Glomerular visceral epithelial cell (primary cell): ENCODE measurements around the gene MEGF11.
"Not testable (repeated sequence)": the region's sequence is repeated elsewhere in the genome, so short reads cannot be mapped to it uniquely, and the experiment has no call there.

Source experiments
- DNase-seq: peaks from one replicate; pipeline ENCODE4 v3.0.0-alpha.2; 2016; ENCODE audit errors: extremely low spot score

Gene MEGF11

DNA sequence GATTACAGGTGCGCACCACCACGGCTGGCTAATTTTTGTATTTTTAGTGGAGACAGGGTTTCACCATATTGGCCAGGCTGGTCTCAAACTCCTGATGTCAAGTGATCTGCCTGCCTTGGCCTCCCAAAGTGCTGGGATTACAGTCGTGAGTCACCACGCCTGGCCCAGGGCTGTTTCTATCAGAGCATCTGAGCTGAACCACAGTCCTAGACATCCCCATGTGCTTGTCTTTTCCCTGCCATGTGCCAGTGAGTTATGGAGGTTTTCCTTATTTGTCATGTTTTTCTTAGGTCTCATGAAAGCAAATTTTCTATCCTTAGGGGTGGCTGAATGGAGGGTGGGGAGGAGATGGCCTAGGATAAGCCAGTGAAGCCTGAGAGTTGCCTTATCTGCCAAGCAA is 250.4 kb downstream of the MEGF11 start:
- not testable (repeated sequence) for DNase-seq

DNA sequence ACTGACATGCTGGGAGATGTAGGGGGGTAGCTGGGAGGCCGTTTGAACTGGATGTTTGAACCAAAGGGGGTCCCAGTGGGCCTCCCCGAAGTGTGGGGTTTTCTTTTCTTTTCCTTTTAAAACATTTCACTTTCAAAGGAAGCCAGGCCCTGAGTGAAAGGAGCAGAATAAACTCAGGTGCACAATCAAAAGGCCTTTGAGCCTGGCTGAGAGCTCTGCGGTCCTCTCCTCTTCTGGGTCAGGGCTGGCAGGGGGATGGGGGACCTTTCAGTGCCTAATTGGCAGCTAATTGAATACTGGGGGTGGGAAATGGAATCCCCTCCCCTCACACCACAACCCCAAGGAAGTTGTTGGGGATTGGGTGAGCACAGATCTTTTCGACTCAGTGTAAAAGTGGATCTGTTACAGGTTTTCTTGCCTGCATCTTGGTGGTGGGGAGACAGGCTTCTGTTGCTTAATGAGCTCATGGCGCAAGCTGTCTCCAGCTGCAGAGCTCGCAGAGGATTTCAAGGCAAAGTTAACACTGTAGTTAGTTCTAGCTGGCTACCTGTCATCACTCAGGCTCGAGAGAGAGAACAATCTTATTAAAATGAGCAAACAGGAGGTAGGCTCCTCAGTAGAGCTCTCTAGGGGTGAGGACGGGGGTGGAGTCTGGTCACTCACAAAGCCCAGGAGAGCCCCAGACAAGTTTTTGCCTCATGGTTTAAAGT is 251.7 kb downstream of the MEGF11 start:
- no peak for DNase-seq

DNA sequence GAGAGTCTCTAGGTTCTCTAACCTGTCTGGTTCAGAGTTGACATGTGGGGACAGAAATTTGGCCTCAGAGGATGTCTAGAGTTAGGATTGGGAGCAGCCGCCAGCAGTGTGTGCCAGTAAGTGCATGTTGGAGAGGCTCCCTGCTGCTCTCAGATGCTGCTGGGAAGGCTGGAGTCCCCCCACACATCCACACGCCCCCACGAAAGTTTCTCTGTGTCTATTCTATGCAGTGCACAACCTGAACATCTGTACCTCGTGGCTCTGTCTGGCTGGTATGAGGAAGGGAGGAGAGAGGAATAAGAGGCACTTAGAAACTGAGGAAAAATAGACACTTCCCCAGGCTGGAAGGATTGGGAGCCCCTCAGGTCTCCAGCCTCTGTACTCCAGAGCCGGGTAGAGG is 252.5 kb downstream of the MEGF11 start:
- DNase-seq, result no peak

DNA sequence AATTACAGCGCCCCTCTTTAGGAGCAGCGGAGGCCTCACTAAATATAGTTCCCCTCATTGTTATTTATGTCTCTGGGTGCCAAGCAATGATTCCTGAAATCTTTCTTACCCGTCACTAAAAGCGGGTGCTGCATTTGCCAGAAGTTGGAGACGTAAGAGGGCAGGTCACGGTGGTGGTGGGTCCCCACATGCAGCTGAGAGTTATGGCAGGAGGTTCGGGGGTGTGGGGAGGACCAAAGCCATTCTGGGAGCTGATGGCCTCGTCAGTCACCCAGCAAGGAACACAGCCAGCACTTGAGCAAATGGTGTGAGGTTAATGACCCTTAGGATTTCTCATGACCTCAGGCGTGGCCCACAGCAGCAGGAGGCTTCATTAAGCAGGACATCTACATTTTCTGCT is 255.1 kb downstream of the MEGF11 start:
- no peak for DNase-seq

DNA sequence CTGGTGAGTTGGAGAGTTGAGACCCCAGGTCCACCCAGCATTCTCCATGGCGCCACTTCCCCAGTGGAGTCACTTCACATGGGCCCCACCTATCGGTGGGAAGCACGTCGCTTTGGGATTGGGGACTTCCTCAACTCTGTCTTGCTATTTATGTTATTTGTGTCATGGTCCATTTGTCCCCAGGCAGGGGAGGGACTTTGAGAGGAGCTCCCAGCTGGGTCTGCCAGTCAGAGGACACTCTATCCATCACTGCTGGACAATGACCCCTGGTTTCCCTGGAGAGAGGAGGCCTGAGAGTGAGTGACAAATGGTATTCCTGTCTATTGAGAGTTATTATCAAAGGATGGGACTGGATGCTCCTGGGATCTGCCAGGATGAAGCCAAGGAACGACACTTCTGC is 256.6 kb downstream of the MEGF11 start:
- DNase-seq, result no peak

DNA sequence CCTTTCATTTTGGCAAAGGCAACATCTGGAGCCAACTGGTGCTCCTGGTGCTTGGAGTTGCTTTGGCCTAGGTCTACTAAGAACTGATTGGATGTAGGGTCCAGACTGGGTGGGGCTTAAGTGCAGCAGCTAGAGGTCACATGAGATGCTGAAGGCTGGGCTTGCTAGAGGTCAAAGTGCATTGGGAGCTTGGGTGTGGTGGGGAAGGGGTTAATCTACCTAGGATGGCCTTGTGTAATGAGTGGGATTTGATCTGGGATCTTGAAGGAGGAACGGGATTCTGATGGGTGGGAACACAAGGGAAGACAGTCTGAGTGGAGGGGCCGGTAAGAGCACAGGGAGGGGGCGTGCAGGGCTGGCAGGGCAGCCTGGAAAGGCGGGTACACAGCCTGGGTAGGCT is 258.7 kb downstream of the MEGF11 start:
- no peak for DNase-seq

DNA sequence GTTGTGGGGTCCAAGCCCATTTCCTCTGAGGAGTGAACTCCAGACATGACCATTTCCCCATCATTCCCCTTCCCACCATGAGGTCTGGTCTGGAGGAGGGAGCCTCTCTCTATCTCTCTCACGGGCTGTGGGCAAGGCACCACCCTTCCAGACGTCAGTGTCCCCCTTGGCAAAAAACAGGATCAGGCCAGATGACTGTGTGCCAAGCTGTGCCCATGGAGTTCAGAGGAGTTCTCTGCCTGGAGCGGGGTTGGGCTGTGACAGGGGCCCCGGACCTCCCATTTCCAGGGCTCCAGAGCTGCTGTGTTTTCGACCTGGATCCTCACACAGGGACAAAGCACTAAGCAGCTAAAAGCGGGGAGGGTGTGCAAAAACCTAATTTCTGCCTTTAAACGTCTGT is 259.8 kb downstream of the MEGF11 start:
- DNase-seq, result no peak

DNA sequence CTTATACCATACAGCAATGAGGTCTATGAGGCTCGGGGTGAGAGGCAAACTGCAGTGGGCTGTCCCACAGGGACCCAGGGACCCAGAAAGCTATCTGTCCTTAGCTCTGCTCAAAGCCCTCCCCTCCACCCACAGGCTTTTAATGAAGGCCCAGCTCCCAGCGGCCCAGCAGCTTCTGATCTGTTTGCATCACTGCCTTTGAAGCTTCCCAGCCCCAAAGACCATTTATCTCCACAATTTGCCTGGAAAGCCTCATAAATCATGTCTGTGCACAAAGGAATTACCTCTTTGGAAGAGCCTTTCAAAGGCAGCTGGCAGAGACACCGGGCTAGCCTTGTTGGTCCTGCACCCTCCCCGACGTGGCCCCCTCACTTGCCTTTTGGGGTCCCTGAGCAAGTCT is 260.3 kb downstream of the MEGF11 start:
- DNase-seq, result no peak

DNA sequence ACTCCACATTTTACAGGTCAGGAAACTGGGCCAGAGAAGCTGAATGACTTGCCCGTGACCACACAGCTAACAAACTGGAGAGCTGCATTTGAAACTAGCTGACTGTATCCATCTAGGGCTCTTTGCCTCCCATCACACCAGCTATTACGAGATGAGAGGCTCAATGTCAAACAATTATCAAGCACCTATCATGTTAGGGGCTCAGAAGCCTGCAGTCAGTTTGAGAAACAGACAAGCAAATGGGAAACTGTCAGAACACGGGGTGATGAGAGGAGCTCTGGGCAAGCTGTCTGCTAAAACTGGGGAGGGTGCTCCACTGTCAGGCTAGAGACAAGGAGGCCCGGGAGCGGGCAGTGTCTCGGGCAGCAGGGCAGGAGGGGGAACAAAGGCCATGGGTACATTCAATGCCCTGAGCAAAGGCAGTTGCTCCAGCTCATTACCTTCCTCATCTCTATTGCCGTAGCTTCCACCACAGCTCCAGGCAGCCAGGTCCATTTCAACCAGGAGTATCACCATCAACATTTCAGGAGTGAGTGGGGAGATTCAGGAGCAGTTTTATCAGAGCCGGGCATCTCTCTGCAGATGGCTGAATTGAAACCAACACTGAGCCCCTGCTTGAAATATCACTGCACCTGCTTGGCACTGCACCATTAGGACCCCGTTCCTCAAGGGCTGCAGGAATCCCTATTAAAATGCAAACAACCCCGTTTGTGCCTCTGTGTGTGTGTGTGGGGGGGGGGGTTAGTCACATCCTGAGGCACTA is 261.6 kb downstream of the MEGF11 start:
- no peak for DNase-seq

DNA sequence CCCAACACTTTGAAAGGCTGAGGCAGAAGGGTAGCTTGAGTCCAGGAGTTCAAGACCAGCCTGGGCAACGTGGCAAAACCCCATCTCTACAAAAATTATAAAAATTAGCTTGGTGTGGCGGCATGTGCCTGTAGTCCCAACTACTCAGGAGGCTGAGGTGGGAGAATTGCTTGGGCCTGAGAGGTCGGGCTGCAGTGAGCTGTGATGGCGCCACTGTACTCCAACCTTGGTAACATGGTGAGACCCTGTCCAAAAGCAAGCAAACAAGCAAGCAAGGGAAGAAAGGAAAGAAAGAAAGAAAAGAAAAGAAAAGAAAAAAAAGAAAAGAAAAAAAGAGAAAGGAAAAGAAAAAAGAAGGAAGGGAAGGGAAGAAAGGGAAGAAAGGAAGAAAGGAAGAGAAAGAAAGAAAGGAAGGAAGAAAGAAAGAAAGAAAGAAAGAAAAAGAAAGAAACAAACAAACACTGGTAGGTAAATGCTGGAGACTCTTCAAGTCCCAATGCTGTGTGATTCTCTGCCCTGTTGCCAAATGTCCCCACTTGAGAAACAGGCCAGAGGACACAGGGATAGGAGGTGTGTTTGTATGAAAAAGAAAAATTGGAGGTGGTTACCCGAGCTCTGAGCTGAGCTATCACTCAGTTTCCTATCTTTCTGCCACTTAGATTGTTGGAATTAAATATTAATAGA is 263.1 kb downstream of the MEGF11 start:
- no peak for DNase-seq

DNA sequence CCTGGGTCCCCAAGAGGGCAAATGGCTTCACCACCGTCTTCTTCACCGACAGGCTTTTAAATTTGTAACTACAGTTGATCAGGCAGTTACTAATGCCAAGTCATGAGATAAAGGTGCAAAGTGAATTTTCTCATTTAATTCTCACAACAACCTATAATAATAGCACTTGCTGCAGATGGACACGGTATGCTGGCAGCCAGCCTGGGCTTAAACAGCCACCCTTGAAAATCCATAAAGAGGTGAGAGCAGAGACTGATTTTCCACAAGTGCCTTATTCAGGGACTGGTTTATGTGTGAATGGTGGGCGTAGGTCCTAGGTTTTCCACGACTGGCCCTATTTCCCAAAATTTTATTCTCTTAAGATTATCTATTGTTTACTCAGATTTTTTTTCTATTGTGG is 266.4 kb downstream of the MEGF11 start:
- no peak for DNase-seq

DNA sequence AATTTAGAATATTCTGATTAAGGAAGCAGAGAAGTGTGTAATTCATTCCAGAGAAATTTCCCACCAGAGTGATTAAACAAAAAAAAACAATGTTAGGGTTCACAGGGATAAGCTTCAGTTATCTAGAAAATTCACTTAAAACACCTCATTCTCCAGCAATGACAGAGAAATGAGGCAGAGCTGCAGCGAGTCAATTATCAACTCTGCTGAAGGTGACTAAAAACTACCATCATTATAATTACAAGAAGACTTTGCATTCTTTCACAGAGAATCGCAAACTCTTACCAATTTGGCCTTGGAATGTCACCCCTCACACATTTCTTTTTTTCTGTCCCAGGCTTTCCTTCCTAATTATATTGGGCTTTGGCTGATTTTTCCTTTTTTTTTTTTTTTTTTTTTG is 267.1 kb downstream of the MEGF11 start:
- DNase-seq, result peak; percentile 24

DNA sequence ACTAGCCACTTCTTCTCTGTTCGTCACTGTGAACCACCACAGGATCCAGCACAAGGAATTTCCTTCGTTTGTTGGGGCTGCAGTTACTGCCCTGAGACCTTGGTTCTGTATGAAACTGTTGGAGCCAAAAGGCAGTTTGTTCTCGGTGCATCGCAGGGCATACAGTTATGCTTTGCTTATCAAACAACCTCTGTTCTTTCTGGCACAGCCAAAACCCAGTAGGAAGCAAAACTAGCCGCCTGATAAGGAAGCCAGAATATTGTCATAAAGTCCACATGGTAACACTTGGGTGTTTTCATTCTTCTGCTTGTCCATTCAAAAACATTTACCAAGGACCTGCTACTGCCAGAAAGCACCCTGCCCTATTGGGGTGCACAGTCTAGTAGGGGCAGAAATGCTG is 268.2 kb downstream of the MEGF11 start:
- DNase-seq, result no peak

DNA sequence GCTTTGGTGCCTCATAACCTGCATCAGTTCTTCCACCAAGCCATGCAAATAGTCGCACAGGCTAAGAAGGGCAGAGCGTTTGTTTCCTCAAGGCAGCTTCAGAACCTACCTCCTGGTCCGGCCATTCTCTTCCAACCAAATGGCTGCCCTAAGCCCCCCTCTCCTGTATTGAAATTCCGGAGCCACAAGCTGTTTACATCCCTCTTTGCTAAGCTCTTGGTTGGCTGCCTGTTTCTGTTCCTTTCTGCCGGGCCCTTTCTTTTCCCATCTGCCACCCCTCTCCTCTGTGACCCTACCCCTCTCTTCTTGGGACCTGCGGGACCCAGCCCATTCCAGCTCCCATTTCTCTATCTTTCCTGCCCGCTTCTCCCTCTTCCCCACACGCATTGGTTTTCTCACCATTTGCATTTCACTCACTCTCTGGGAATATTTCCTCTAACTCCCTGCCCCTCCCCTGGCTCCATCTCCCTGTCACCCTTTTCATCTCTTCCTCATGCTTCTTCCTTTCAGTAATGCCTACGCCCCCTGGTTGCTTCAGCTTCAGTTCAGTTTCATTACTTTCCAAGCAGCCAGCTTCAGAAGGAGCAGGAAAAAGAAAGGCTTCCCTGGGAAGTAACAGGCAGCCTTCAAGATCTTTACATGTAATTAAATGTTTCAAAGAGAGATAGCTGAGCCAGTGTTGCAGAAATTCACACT is 270.8 kb downstream of the MEGF11 start:
- no peak for DNase-seq

DNA sequence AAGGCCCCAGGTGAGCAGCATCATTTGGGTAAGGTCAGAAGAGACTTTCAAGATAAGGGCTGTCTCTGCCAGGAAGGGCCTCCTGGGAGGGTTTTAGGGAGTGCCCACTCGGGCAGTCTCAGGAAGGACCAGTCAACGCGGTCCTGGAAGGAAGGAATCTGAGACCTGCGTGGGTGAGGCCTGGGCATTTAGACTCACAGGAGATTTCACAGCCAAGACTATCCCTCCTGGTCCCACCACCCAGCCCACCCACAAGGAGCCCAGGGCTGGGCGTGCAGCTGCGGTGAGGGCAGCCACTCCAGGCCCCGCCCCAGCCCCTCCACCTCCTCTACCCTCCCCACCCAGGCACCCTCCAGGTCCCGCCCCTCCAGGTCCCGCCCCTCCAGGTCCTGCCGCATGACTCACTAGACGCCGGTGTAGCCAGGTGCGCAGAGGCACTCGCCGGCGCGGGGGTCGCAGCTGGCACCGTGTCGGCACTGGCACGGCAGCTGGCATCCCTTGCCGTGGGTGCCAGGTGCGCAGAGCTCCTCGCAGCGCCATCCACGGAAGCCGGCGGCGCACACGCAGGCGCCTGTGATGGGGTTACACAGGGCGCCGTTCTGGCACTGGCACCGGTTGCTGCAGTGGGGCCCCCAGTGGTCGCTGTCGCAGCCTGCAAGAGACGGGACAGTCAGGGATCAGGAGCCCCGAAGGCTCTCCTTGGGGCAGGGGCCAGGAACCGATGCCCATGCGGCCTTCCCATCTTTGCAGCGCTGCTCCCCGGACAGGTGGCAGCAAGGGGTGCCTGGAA is 271.5 kb downstream of the MEGF11 start:
- no peak for DNase-seq

DNA sequence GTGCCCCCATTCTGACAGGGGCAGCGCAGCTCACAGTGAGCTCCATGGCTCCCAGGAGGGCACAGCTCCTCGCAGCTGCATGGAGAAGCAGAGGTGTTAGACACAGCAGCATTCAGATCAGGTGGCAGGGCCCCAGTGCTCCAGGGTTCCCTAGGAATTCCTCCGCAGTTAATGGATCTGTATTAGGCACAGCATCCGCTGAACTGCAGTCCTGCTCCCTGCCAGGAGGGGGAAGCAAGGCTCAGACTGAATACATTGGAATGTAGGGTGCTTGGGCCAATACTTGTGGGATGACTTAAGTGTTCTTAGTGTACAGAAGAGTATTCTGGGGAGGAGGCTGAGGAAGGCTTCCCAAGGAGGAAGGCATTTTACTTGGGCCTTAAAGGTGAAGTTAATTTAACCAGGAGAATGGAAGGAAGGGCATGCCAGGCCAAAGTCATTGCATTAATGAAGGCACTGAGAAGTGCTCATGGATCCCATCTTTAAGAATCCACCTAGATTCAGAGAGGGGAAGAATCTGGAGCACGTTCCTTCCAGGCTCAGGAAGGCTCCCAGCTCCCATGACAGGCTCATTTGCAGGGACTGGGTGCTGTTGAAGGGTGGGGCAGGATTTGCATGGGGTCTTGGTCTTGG is 272.6 kb downstream of the MEGF11 start:
- DNase-seq, result peak; percentile 72

DNA sequence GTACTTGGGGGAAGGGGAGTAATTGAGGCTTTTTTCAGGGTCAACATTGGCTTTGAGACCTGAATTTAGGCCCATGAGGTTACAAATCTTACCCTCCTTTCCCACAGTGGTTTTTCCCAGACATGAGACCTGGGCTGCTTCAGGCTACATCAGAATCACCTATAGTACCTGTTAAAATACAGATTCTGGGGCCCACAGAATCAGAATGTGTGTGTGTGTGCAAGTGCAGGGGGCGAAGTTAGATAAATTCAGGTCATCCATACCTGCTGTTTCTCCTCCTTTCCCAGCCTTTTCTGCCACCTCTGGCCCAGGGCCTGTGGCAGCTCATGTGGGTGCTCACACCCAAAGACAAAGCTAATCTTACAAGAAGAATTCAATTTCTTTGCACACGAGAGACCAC is 273.7 kb downstream of the MEGF11 start:
- DNase-seq, result no peak

DNA sequence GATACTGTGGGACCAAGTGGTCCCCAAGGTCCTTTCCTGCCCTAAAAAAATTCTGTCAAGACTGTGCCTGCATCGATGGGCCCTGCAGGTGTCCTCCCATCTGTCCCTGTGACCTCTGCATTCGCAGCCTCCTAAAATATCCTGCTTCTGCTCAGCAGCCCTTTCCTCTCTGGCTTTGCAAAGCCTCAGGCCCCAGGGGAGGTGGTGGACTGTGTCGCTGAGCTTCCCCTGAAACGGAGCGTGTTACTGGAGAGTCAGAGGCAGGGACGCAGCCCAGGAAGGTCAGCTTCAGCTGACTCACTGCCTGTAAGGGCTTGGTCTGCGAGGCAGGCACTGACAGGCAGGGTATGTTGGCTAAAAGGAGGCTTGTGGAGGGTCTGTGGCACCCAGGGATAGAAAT is 274.2 kb downstream of the MEGF11 start:
- peak; percentile 39 for DNase-seq

DNA sequence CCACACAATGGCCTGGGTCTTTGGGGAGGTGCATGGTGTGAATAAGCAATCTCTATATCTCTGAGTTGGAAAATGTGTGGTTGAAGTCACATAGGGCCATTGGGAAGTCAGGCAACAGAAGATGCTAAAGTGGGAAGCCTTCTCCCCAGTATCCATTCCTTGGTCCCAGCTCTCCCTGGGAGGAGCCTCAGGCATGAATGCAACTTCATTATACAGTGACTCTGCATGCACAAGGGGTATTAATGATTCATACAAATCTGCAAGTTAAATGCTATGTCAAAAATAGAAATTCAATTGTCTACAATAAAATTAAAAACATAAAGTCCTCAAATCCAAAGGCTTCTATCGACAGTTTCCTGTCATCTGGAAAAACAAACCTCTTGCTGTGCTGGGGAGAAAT is 275.4 kb downstream of the MEGF11 start:
- DNase-seq, result no peak

DNA sequence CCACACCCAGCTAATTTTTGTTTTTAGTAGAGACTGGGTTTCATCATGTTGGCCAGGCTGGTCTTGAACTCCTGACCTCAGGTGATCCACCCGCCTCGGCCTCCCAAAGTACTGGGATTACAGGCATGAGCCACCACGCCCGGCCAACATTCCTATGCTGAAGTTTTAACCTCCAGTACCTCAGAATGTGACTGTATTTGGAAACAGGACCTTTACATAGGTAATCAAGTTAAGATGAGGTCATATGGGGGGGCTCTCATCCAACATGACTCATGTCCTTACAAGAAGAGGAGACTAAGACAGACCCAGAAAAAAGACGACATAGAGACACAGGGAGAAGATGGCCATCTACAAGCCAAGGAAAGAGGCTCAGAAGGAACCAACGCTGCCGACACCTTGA is 277.4 kb downstream of the MEGF11 start:
- DNase-seq, result not testable (repeated sequence)

DNA sequence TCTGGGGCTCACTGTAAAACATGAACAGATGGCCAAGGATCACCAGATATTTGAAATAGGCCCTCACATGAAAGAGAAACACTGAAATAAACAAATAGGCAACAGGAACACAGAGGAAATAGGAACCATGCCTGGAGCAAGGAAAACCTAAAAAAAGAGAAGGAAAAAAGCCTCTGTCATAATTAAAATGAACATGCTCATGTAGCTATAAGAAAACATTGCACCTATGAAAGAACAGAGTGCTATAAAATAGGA is 281.9 kb downstream of the MEGF11 start:
- DNase-seq, result no peak
